BE2C (cell line): ENCODE measurements around the gene SIGLEC6.

Experiments
- DNase-seq: peaks from one replicate; pipeline ENCODE4 v3.0.0-alpha.2; 2020
- H3K27me3 ChIP-seq: fragments of 250-450 bp; sonication (Bioruptor Pico); 2 replicates; pipeline ENCODE4 v1.5.1; 2020; ENCODE audit warnings: mild to moderate bottlenecking
- H3K36me3 ChIP-seq: fragments of 250-450 bp; sonication (Bioruptor Pico); 2 replicates; pipeline ENCODE4 v1.5.1; 2020; ENCODE audit warnings: mild to moderate bottlenecking
- H3K4me1 ChIP-seq: fragments of 250-450 bp; sonication (Bioruptor Pico); 2 replicates; pipeline ENCODE4 v1.5.1; 2020
- H3K4me3 ChIP-seq: 2 replicates; pipeline ENCODE4 v1.5.1; 2011; ENCODE audit warnings: low read depth, low read length
- H3K9me3 ChIP-seq: fragments of 250-450 bp; sonication (Bioruptor Pico); 2 replicates; pipeline ENCODE4 v1.5.1; 2020
- CTCF ChIP-seq: IDR thresholded peaks from 2 replicates; pipeline ENCODE4 v1.5.1; 2012; ENCODE audit warnings: mild to moderate bottlenecking, low read depth, low read length

The SIGLEC6 gene

GRCh38 chr19:51478381-51479234 lies 52.9 kb downstream of the SIGLEC6 start, which contains the start of gene CEACAM18:
Gene CEACAM18, plus strand, starts transcription at chr19:51478539.
- no peak for TF ChIP-seq CTCF
- Histone ChIP-seq H3K4me3 (no peak within 1 kb of the TSS), H3K4me1 (no peaks in the 10 kb centered on the region), H3K27me3 (no peaks in the 10 kb centered on the region), H3K36me3 (no peaks in the 10 kb centered on the region), H3K9me3 (no peaks in the 10 kb centered on the region)
- DNase-seq: no peak

GRCh38 chr19:51477344-51477743 lies 54.1 kb downstream of the SIGLEC6 start:
- no peak for DNase-seq
- H3K27me3 ChIP-seq: no peaks in the 10 kb centered on the region
- no peaks in the 10 kb centered on the region for H3K36me3 ChIP-seq
- no peaks in the 10 kb centered on the region for H3K4me1 ChIP-seq
- H3K4me3 ChIP-seq: no peak overlapping the region
- TF ChIP-seq CTCF: no peak
- no peaks in the 10 kb centered on the region for H3K9me3 ChIP-seq

- H3K9me3 ChIP-seq: no peaks in the 10 kb centered on the region
- no peak overlapping the region for H3K4me3 ChIP-seq
- H3K4me1 ChIP-seq: no peaks in the 10 kb centered on the region
- H3K27me3 ChIP-seq: no peaks in the 10 kb centered on the region
- no peaks in the 10 kb centered on the region for H3K36me3 ChIP-seq
- TF ChIP-seq CTCF: no peak
- DNase-seq: no peak
Observed at GRCh38 chr19:51476164-51476563, 55.3 kb downstream of the SIGLEC6 start.

- no peaks in the 10 kb centered on the region for H3K9me3 ChIP-seq
- no peaks in the 10 kb centered on the region for H3K4me1 ChIP-seq
- no peak overlapping the region for H3K4me3 ChIP-seq
- DNase-seq: peak; percentile 85
- peak; percentile 81 for TF ChIP-seq CTCF
- H3K27me3 ChIP-seq: no peaks in the 10 kb centered on the region; the same call in 1 of the 2 replicates
- H3K36me3 ChIP-seq: no peaks in the 10 kb centered on the region
Observed at GRCh38 chr19:51473009-51473707, 58.3 kb downstream of the SIGLEC6 start.

GRCh38 chr19:51472607-51473006 lies 58.9 kb downstream of the SIGLEC6 start:
- no peaks in the 10 kb centered on the region for H3K36me3 ChIP-seq
- H3K4me1 ChIP-seq: no peaks in the 10 kb centered on the region
- no peaks in the 10 kb centered on the region; the same call in 1 of the 2 replicates for H3K27me3 ChIP-seq
- no peak for TF ChIP-seq CTCF
- no peaks in the 10 kb centered on the region for H3K9me3 ChIP-seq
- H3K4me3 ChIP-seq: no peak overlapping the region
- no peak for DNase-seq

GRCh38 chr19:51471527-51471926 lies 59.9 kb downstream of the SIGLEC6 start:
- no peak for DNase-seq
- no peak for TF ChIP-seq CTCF
- no peaks in the 10 kb centered on the region for H3K4me1 ChIP-seq
- H3K4me3 ChIP-seq: no peak overlapping the region
- no peaks in the 10 kb centered on the region for H3K36me3 ChIP-seq
- H3K27me3 ChIP-seq: peaks cover 3% of the 10 kb centered on the region
- H3K9me3 ChIP-seq: no peaks in the 10 kb centered on the region
